ENCODE data around the gene TASOR2. TPM values are rescaled to one million over a fixed set of nuclear protein-coding genes. Genes with fewer than 3 reads are reported as not detected.

The TASOR2 gene
- total and polyA plus RNA-seq, 2 donors from 2014 or later = 3.9 to 58.8 TPM

DNA sequence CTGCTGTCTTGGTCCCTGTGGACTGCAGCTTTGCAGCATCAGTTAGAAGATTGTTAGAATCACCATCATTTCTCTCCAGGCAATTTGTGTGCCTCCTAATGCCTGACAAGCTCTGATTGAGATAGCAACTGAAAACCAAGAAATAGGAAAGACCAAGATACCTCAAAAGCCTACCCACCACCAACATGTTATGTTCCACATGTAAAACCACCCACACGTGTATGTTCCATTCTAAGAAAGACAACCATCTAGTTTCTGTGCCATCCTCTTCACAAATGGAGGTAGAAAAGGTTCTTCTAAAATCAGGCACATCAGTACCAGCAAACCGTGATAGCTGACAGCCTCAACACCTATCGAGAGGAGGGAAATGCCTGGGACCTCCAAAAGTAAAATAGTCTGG lies 46.9 kb downstream of the TASOR2 start:
- DNase-seq (no peak), FAIRE-seq (no peak)
- intact Hi-C loops (cut with DNase I) = no loop called here
- Histone ChIP-seq H3K9ac (ENCODE audit: low read length in 3 of 3) (no peak overlapping the region), H3K9me3 (ENCODE audit: control insufficient read depth in 2 of 3, insufficient read depth in 1 of 3, low read length in 3 of 3) (no peaks in the 10 kb centered on the region), H3K4me1 (ENCODE audit: control insufficient read depth in 2 of 3, insufficient read depth in 2 of 3, low read depth in 1 of 3, low read length in 3 of 3) (no peaks in the 10 kb centered on the region), H3K27ac (ENCODE audit: low read depth in 2 of 2, low read length in 2 of 2) (no peak overlapping the region), H3K36me3 (ENCODE audit: control insufficient read depth in 2 of 3, insufficient read depth in 3 of 3, low read length in 3 of 3) (peaks cover 0 to 19% (median 5%) of the 10 kb centered on the region in 3 donors), H3K27me3 (ENCODE audit: control insufficient read depth, insufficient read depth, low read length) (no peaks in the 10 kb centered on the region), H3K4me3 (ENCODE audit: low read length in 3 of 3) (no peak overlapping the region)
- TF ChIP-seq, protein P1, sequence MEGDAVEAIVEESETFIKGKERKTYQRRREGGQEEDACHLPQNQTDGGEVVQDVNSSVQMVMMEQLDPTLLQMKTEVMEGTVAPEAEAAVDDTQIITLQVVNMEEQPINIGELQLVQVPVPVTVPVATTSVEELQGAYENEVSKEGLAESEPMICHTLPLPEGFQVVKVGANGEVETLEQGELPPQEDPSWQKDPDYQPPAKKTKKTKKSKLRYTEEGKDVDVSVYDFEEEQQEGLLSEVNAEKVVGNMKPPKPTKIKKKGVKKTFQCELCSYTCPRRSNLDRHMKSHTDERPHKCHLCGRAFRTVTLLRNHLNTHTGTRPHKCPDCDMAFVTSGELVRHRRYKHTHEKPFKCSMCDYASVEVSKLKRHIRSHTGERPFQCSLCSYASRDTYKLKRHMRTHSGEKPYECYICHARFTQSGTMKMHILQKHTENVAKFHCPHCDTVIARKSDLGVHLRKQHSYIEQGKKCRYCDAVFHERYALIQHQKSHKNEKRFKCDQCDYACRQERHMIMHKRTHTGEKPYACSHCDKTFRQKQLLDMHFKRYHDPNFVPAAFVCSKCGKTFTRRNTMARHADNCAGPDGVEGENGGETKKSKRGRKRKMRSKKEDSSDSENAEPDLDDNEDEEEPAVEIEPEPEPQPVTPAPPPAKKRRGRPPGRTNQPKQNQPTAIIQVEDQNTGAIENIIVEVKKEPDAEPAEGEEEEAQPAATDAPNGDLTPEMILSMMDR (IDR thresholded peaks at IDR 0.05; ENCODE audit: borderline replicate concordance, extremely low read depth, insufficient read depth) = no peak

DNA sequence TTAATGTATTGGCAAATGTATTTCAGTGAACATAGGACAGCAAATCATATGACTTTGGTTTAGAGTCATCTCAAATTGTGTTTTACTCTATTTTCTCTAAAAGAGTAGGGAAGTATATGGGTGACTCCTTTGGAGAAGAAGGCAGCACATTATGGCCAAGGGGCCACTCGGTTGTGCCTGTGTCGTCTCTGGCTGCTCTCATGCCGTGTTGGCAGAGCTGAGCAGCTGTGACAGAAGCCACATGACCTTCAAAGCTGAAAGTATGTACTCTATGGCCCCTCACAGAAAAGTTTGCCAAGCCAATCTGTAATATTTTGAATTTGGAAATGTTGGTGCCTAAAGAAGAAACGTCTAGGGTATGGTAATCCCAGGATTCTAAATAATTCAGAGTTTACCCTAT lies 47.5 kb downstream of the TASOR2 start:
- H3K4me1 ChIP-seq (ENCODE audit: control insufficient read depth in 2 of 3, insufficient read depth in 2 of 3, low read depth in 1 of 3, low read length in 3 of 3) = no peaks in the 10 kb centered on the region
- no peak overlapping the region for H3K4me3 ChIP-seq (ENCODE audit: low read length in 3 of 3)
- H3K36me3 ChIP-seq (ENCODE audit: control insufficient read depth in 2 of 3, insufficient read depth in 3 of 3, low read length in 3 of 3) = peaks cover 0 to 22% (median 5%) of the 10 kb centered on the region in 3 donors
- DNase-seq (no peak), FAIRE-seq (no peak)
- intact Hi-C loops (cut with DNase I) = no loop called here
- H3K27ac ChIP-seq (ENCODE audit: low read depth in 2 of 2, low read length in 2 of 2) = no peak overlapping the region
- TF ChIP-seq, protein P1 (IDR thresholded peaks at IDR 0.05; ENCODE audit: borderline replicate concordance, extremely low read depth, insufficient read depth) = no peak
- H3K27me3 ChIP-seq (ENCODE audit: control insufficient read depth, insufficient read depth, low read length) = no peaks in the 10 kb centered on the region
- H3K9me3 ChIP-seq (ENCODE audit: control insufficient read depth in 2 of 3, insufficient read depth in 1 of 3, low read length in 3 of 3) = no peaks in the 10 kb centered on the region
- no peak overlapping the region for H3K9ac ChIP-seq (ENCODE audit: low read length in 3 of 3)

Other genes starting within 250 kb of the TASOR2 start
- gene CALML5, start 185.3 kb upstream of the TASOR2 start, total RNA-seq = not detected
- gene CALML5, start 185.3 kb upstream of the TASOR2 start, polyA plus RNA-seq (ENCODE audit: insufficient read depth, low read depth, low replicate concordance) = not detected
- not detected for gene CALML3, start 159.9 kb upstream of the TASOR2 start, total RNA-seq
- gene CALML3, start 159.9 kb upstream of the TASOR2 start, polyA plus RNA-seq (ENCODE audit: insufficient read depth, low read depth, low replicate concordance) = 15.9 TPM
- 47.7 TPM for gene ASB13, start 18.2 kb upstream of the TASOR2 start, total RNA-seq
- 95.1 TPM for gene ASB13, start 18.2 kb upstream of the TASOR2 start, polyA plus RNA-seq (ENCODE audit: insufficient read depth, low read depth, low replicate concordance)
- gene GDI2, start 128.6 kb downstream of the TASOR2 start, total RNA-seq = 168 TPM
- 143 TPM for gene GDI2, start 128.6 kb downstream of the TASOR2 start, polyA plus RNA-seq (ENCODE audit: insufficient read depth, low read depth, low replicate concordance)
- 6.7 TPM for gene ANKRD16, start 205.1 kb downstream of the TASOR2 start, total RNA-seq
- 7.1 TPM for gene ANKRD16, start 205.1 kb downstream of the TASOR2 start, polyA plus RNA-seq (ENCODE audit: insufficient read depth, low read depth, low replicate concordance)
- 76.5 TPM for gene FBH1, start 205.4 kb downstream of the TASOR2 start, total RNA-seq
- 70.7 TPM for gene FBH1, start 205.4 kb downstream of the TASOR2 start, polyA plus RNA-seq (ENCODE audit: insufficient read depth, low read depth, low replicate concordance)

Measured in kidney (tissue), 14 donors.